Uterus (tissue), 2 donors: ENCODE data around the gene WDR47.

Experiments used
- POLR2A ChIP-seq, 2 donors: fragments of 450-650 bp; IDR thresholded peaks; one replicate each; pipeline ENCODE4 v1.6.1; 2016; ENCODE audit warnings: antibody characterized with exemption in 2 of 2, mild to moderate bottlenecking in 1 of 2, moderate library complexity in 1 of 2
- TF ChIP-seq, protein P1 (sequence below), 4 experiments: fragments of 200-600 bp in 2 of 4; fragments of 450-650 bp in 2 of 4; sonication (generic) in 2 of 4; IDR thresholded peaks; one replicate each; pipeline ENCODE4 v1.5.1; 2016 to 2019; ENCODE audit warnings: antibody characterized with exemption in 4 of 4, mild to moderate bottlenecking in 2 of 4, moderate library complexity in 1 of 4

DNA sequence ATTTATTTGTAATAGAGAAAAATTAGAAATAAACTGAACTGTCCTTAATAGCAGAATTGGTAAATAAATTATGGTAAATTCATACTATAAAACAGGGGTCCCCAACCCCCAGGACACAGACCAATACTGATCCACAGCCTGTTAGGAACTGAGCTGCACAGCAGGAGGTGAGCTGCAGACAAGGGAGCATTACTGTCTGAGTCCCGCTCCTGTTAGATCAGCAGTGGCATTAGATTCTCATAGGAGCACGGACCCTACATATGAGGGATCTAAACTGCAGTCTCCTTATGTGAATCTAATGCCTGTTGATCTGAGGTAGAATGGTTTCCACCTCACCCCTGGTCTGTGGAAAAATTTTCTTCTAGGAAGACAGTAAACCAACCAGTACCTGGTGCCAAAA lies 7.5 kb downstream of the WDR47 start:
- TF ChIP-seq, protein P1, sequence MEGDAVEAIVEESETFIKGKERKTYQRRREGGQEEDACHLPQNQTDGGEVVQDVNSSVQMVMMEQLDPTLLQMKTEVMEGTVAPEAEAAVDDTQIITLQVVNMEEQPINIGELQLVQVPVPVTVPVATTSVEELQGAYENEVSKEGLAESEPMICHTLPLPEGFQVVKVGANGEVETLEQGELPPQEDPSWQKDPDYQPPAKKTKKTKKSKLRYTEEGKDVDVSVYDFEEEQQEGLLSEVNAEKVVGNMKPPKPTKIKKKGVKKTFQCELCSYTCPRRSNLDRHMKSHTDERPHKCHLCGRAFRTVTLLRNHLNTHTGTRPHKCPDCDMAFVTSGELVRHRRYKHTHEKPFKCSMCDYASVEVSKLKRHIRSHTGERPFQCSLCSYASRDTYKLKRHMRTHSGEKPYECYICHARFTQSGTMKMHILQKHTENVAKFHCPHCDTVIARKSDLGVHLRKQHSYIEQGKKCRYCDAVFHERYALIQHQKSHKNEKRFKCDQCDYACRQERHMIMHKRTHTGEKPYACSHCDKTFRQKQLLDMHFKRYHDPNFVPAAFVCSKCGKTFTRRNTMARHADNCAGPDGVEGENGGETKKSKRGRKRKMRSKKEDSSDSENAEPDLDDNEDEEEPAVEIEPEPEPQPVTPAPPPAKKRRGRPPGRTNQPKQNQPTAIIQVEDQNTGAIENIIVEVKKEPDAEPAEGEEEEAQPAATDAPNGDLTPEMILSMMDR (IDR thresholded peaks at IDR 0.05): no peak
- no peak for TF ChIP-seq POLR2A (IDR thresholded peaks at IDR 0.05)
